HCT116 (cell line): ENCODE measurements around the gene ZNF750. TPM values are rescaled to one million over a fixed set of nuclear protein-coding genes. Genes with fewer than 3 reads are reported as not detected.

Experiments
- ATAC-seq: fragments of 200-7000 bp; cut with Tn5 transposase; 2 replicates; pipeline ENCODE4 v1.9.1; 2020; ENCODE audit warnings: mild to moderate bottlenecking, moderate library complexity
- BruUV-seq: library from RNA; stranded (reverse); fragments of 400-500 nt; replicated peaks from 2 replicates; lab custom pipeline; 2021; lab: Mats Ljungman, UMichigan
- CTCF ChIA-PET: fragments of 300-600 bp; sonication (Branson Sonifier 250); formaldehyde crosslinking; loops from one replicate; lab custom pipeline; 2021; ENCODE audit warnings: antibody characterized with exemption; lab: Charles Lee
- POLR2A ChIA-PET: fragments of 300-600, 350-600 bp; sonication (Branson Sonifier 250); formaldehyde crosslinking; loops from one replicate; lab custom pipeline; 2021; ENCODE audit warnings: antibody characterized with exemption; lab: Charles Lee
- RAD21 ChIA-PET, 2 experiments: fragments of 300-600 bp; sonication (Branson Sonifier 250); formaldehyde crosslinking; loops; one replicate each; lab custom pipeline; 2023; ENCODE audit warnings: low total read pairs in 2 of 2; ENCODE audit not compliant: uncharacterized antibody in 2 of 2, unreplicated experiment in 2 of 2, low non-redundant PET in 1 of 2; lab: Charles Lee
- DNase-seq: peaks from one replicate; pipeline ENCODE4 v3.0.0-alpha.2; 2010; ENCODE audit warnings: low read depth, low spot score
- H2AFZ ChIP-seq: fragments of 200-600 bp; shearing (Covaris generic), sonication (generic); 2 replicates; pipeline ENCODE4 v1.6.1; 2017; ENCODE audit warnings: low read depth, mixed run types, mixed read lengths, antibody characterized with exemption, low read length; ENCODE audit not compliant: poor library complexity, severe bottlenecking
- H3K27ac ChIP-seq: 2 replicates; pipeline ENCODE4 v1.5.1; 2012; ENCODE audit warnings: low read depth, low read length
- H3K27me3 ChIP-seq: fragments of 200-600 bp; sonication (generic); 2 replicates; pipeline ENCODE4 v1.6.1; 2016; ENCODE audit warnings: mixed run types, low read length, mixed read lengths; ENCODE audit not compliant: insufficient read depth
- H3K36me3 ChIP-seq, 2 experiments: fragments of 200-500 bp in 1 of 2; fragments of 200-600 bp in 1 of 2; sonication (Bioruptor generic) in 1 of 2; sonication (generic) in 1 of 2; 2 replicates each; pipeline versions ENCODE4 v1.5.1 to v1.6.1; 2014 to 2016; ENCODE audit warnings: low read length in 2 of 2, inconsistent platforms in 1 of 2, mixed read lengths in 1 of 2, mixed run types in 1 of 2; ENCODE audit not compliant: insufficient read depth in 2 of 2, control insufficient read depth in 1 of 2
- H3K4me1 ChIP-seq, 2 experiments: fragments of 200-600 bp in 1 of 2; sonication (generic) in 1 of 2; 2 replicates each; pipeline versions ENCODE4 v1.5.1 to v1.6.1; 2012 to 2017; ENCODE audit warnings: low read length in 2 of 2, inconsistent platforms in 1 of 2, mild to moderate bottlenecking in 1 of 2, mixed read lengths in 1 of 2, mixed run types in 1 of 2, moderate library complexity in 1 of 2; ENCODE audit not compliant: insufficient read depth in 2 of 2, control insufficient read depth in 1 of 2
- H3K4me2 ChIP-seq: fragments of 200-600 bp; sonication (generic); 2 replicates; pipeline ENCODE4 v1.6.1; 2017; ENCODE audit warnings: mixed run types, low read length, mixed read lengths
- H3K4me3 ChIP-seq, 2 experiments: fragments of 200-600 bp in 1 of 2; sonication (generic) in 1 of 2; replicated peaks in 1 of 2; 2 replicates each; pipeline ENCODE4 v1.5.1; 2011 to 2016; ENCODE audit warnings: low read length in 2 of 2, control low read depth in 1 of 2, low read depth in 1 of 2, mild to moderate bottlenecking in 1 of 2, mixed read lengths in 1 of 2, mixed run types in 1 of 2
- H3K79me2 ChIP-seq: fragments of 200-600 bp; sonication (generic); 2 replicates; pipeline ENCODE4 v1.6.1; 2017; ENCODE audit warnings: mild to moderate bottlenecking, mixed run types, low read length, moderate library complexity, mixed read lengths; ENCODE audit not compliant: insufficient read depth
- H3K9ac ChIP-seq: fragments of 200-600 bp; sonication (generic); 2 replicates; pipeline ENCODE4 v1.6.1; 2016; ENCODE audit warnings: low read length, mixed read lengths
- H3K9me2 ChIP-seq: fragments of 200-600 bp; sonication (generic), shearing (Covaris generic); 2 replicates; pipeline ENCODE4 v1.6.1; 2017; ENCODE audit warnings: mixed run types, mild to moderate bottlenecking, moderate library complexity; ENCODE audit not compliant: insufficient read depth
- H3K9me3 ChIP-seq, 2 experiments: fragments of 200-500 bp in 1 of 2; fragments of 200-600 bp in 1 of 2; sonication (Bioruptor generic) in 1 of 2; sonication (generic) in 1 of 2; 2 replicates each; pipeline ENCODE4 v1.6.1; 2014 to 2017; ENCODE audit warnings: low read length in 2 of 2, mixed read lengths in 2 of 2, inconsistent platforms in 1 of 2, low read depth in 1 of 2, mild to moderate bottlenecking in 1 of 2, mixed run types in 1 of 2, moderate library complexity in 1 of 2; ENCODE audit not compliant: control insufficient read depth in 1 of 2, insufficient read depth in 1 of 2
- H4K20me1 ChIP-seq: fragments of 200-600 bp; sonication (generic), shearing (Covaris generic); 2 replicates; pipeline ENCODE4 v1.6.1; 2017; ENCODE audit warnings: mixed run types, mild to moderate bottlenecking, moderate library complexity; ENCODE audit not compliant: insufficient read depth
- ATF3 ChIP-seq: IDR thresholded peaks from 2 replicates; pipeline ENCODE4 v1.6.1; 2012
- CBX3 ChIP-seq: IDR thresholded peaks from 2 replicates; pipeline ENCODE4 v1.6.1; 2012; ENCODE audit warnings: low read depth
- CEBPB ChIP-seq: IDR thresholded peaks from 2 replicates; pipeline ENCODE4 v1.6.1; 2012; ENCODE audit warnings: low read depth
- CTCF ChIP-seq, 3 experiments: fragments of 200-600 bp in 1 of 3; sonication (generic) in 1 of 3; IDR thresholded peaks in 2 of 3; conservative IDR thresholded peaks in 1 of 3; 2 replicates each; pipeline ENCODE4 v1.5.1; 2012 to 2017; ENCODE audit warnings: low read depth in 2 of 3, low read length in 2 of 3, antibody characterized with exemption in 1 of 3, borderline replicate concordance in 1 of 3, control low read depth in 1 of 3, mild to moderate bottlenecking in 1 of 3, mixed read lengths in 1 of 3, mixed run types in 1 of 3, moderate library complexity in 1 of 3; ENCODE audit not compliant: insufficient read depth in 1 of 3
- EGR1 ChIP-seq: IDR thresholded peaks from 2 replicates; pipeline ENCODE4 v1.6.1; 2012; ENCODE audit warnings: low read depth
- EZH2 ChIP-seq: fragments of 200-600 bp; sonication (generic); IDR thresholded peaks from 2 replicates; pipeline ENCODE4 v1.6.1; 2017; ENCODE audit warnings: antibody characterized with exemption, mixed run types
- EZH2phosphoT487 ChIP-seq: fragments of 200-600 bp; IDR thresholded peaks from 2 replicates; pipeline ENCODE4 v1.6.1; 2018; ENCODE audit warnings: antibody characterized with exemption, borderline replicate concordance
- JUND ChIP-seq: IDR thresholded peaks from 2 replicates; pipeline ENCODE4 v1.6.1; 2012
- MAX ChIP-seq: IDR thresholded peaks from 2 replicates; pipeline ENCODE4 v1.6.1; 2012
- POLR2A ChIP-seq: IDR thresholded peaks from 2 replicates; pipeline ENCODE4 v1.7.0; 2011; ENCODE audit warnings: borderline replicate concordance; ENCODE audit not compliant: insufficient read depth, insufficient read length; ENCODE audit errors: extremely low read depth
- POLR2AphosphoS5 ChIP-seq: IDR thresholded peaks from 2 replicates; pipeline ENCODE4 v1.6.1; 2011; ENCODE audit warnings: mild to moderate bottlenecking, low read depth, low read length, moderate library complexity
- SP1 ChIP-seq: IDR thresholded peaks from 2 replicates; pipeline ENCODE4 v1.6.1; 2012; ENCODE audit warnings: low read depth
- SRF ChIP-seq: IDR thresholded peaks from 2 replicates; pipeline ENCODE4 v1.6.1; 2012; ENCODE audit warnings: low read depth
- TCF7L2 ChIP-seq: IDR thresholded peaks from 2 replicates; pipeline ENCODE4 v1.7.0; 2011; ENCODE audit warnings: borderline replicate concordance, inconsistent platforms; ENCODE audit not compliant: insufficient read depth, insufficient read length; ENCODE audit errors: extremely low read depth
- ZBTB33 ChIP-seq: IDR thresholded peaks from 2 replicates; pipeline ENCODE4 v1.6.1; 2011; ENCODE audit warnings: mild to moderate bottlenecking, low read length, moderate library complexity; ENCODE audit not compliant: insufficient replicate concordance; ENCODE audit errors: extremely low read depth
- ZFX ChIP-seq: fragments of 450-650 bp; IDR thresholded peaks from 2 replicates; pipeline ENCODE4 v1.6.1; 2017
- intact Hi-C: fragments of 100-400 bp; cut with micrococcal nuclease; formaldehyde crosslinking; loops from 2 replicates; pipeline ENCODE4 v1.10.0; 2022
- total RNA-seq: library from RNA; stranded (reverse); gene quantifications from one replicate; pipeline ENCODE4 v1.2.1, GENCODE V29; 2021; ENCODE audit not compliant: unreplicated experiment

The ZNF750 gene
- total RNA-seq, 1 experiment from 2014 or later = not detected

- ATAC-seq (no peak), DNase-seq (no peak)
- H3K27ac ChIP-seq = no peak overlapping the region
- no peak overlapping the region for H2AFZ ChIP-seq
- H3K9me2 ChIP-seq = no peaks in the 10 kb centered on the region
- no peaks in the 10 kb centered on the region for H3K27me3 ChIP-seq
- no peak for TF ChIP-seq POLR2A
- no peak for TF ChIP-seq SRF
- TF ChIP-seq CBX3 = no peak
- no peak for TF ChIP-seq EGR1
- no peak for TF ChIP-seq JUND
- TF ChIP-seq CTCF (IDR thresholded peaks at IDR 0.05 in 2 of 3, conservative IDR thresholded peaks at IDR 0.05 in 1 of 3; ENCODE audit: borderline replicate concordance in 1 of 3, insufficient read depth in 1 of 3, low read depth in 2 of 3, low read length in 2 of 3) = no peak
- TF ChIP-seq ZFX = no peak
- no peak for TF ChIP-seq POLR2AphosphoS5
- TF ChIP-seq MAX = no peak
- no peak for TF ChIP-seq CEBPB
- TF ChIP-seq EZH2 = no peak
- no peak for TF ChIP-seq ATF3
- no peak for TF ChIP-seq EZH2phosphoT487
- TF ChIP-seq SP1 = no peak
- no peak for TF ChIP-seq ZBTB33
- TF ChIP-seq TCF7L2 = no peak
- H3K4me2 ChIP-seq = no peak overlapping the region
- intact Hi-C loops = no loop called here
- peaks cover 0 to 14% of the 10 kb centered on the region in 2 experiments; a peak in 2 of 4 replicates for H3K4me1 ChIP-seq
- H3K79me2 ChIP-seq = peaks cover 30% of the 10 kb centered on the region; the same call in 1 of the 2 replicates
- 0 out of 2 replicates have a peak, but pooled peaks cover 3% of the 10 kb centered on the region for H4K20me1 ChIP-seq
- no peak overlapping the region for H3K9ac ChIP-seq
- no peaks in the 10 kb centered on the region; a peak in 1 of 4 replicates for H3K36me3 ChIP-seq
- RAD21 ChIA-PET = no interaction called here
- no peaks in the 10 kb centered on the region for H3K9me3 ChIP-seq
- CTCF ChIA-PET = no interaction called here
- no TSS peak for BruUV-seq
- POLR2A ChIA-PET = no interaction called here
- no peak overlapping the region for H3K4me3 ChIP-seq
These were observed 43.0 kb upstream of the ZNF750 start for GRCh38 chr17:82882715-82883418.
